DND-41 (cell line): Measurements from ENCODE around the gene PARVA.

Experiments
- ATAC-seq: fragments of 200-7000 bp; cut with Tn5 transposase; 3 replicates; pipeline ENCODE4 v1.9.1; 2021; ENCODE audit warnings: low read depth; ENCODE audit not compliant: insufficient read depth
- DNase-seq: peaks from one replicate; pipeline ENCODE4 v3.0.0-alpha.2; 2020
- H2AFZ ChIP-seq: 2 replicates; pipeline ENCODE4 v1.6.0; 2012; ENCODE audit warnings: low read depth, low read length
- H3K27ac ChIP-seq: 2 replicates; pipeline ENCODE4 v1.5.1; 2012; ENCODE audit warnings: low read length, inconsistent platforms
- H3K27me3 ChIP-seq: fragments of 200-600 bp; sonication (generic); 2 replicates; pipeline ENCODE4 v1.6.0; 2012; ENCODE audit warnings: low read length, mild to moderate bottlenecking, inconsistent platforms; ENCODE audit not compliant: insufficient read depth, poor library complexity
- H3K36me3 ChIP-seq: 2 replicates; pipeline ENCODE4 v1.5.1; 2012; ENCODE audit warnings: low read length, inconsistent platforms; ENCODE audit not compliant: insufficient read depth
- H3K4me1 ChIP-seq: 2 replicates; pipeline ENCODE4 v1.5.1; 2012; ENCODE audit warnings: mild to moderate bottlenecking, low read length; ENCODE audit not compliant: insufficient read depth
- H3K4me2 ChIP-seq: 2 replicates; pipeline ENCODE4 v1.6.0; 2012; ENCODE audit warnings: mild to moderate bottlenecking, moderate library complexity, low read length, inconsistent platforms; ENCODE audit not compliant: insufficient read depth
- H3K4me3 ChIP-seq, 2 experiments: fragments of 200-600 bp in 1 of 2; shearing (Covaris generic) in 1 of 2; 2 replicates each; pipeline ENCODE4 v1.5.1; 2012 to 2016; ENCODE audit warnings: inconsistent platforms in 2 of 2, low read length in 2 of 2, mild to moderate bottlenecking in 2 of 2, low read depth in 1 of 2, moderate library complexity in 1 of 2
- H3K79me2 ChIP-seq: 2 replicates; pipeline ENCODE4 v1.6.0; 2012; ENCODE audit warnings: low read length, inconsistent platforms; ENCODE audit not compliant: insufficient read depth
- H3K9ac ChIP-seq: 2 replicates; pipeline ENCODE4 v1.6.0; 2012; ENCODE audit warnings: low read depth, mild to moderate bottlenecking, inconsistent platforms, low read length, moderate library complexity
- H3K9me3 ChIP-seq: 2 replicates; pipeline ENCODE4 v1.5.1; 2012; ENCODE audit warnings: low read length, moderate library complexity, mild to moderate bottlenecking, inconsistent platforms; ENCODE audit not compliant: insufficient read depth, severe bottlenecking
- H4K20me1 ChIP-seq: 2 replicates; pipeline ENCODE4 v1.6.0; 2012; ENCODE audit warnings: low read length; ENCODE audit not compliant: insufficient read depth
- CTCF ChIP-seq: IDR thresholded peaks from 2 replicates; pipeline ENCODE4 v1.5.1; 2012; ENCODE audit warnings: borderline replicate concordance, low read length, moderate library complexity, mild to moderate bottlenecking; ENCODE audit not compliant: poor library complexity, severe bottlenecking; ENCODE audit errors: extremely low read depth
- EZH2 ChIP-seq: IDR thresholded peaks from 3 replicates; pipeline ENCODE4 v1.6.1; 2012; ENCODE audit warnings: borderline replicate concordance, low read depth, mild to moderate bottlenecking, moderate library complexity, low read length, inconsistent platforms; ENCODE audit not compliant: severe bottlenecking

PARVA gene

GRCh38 chr11:12434325-12434654 lies 56.9 kb downstream of the PARVA start:
- DNase-seq = no peak
- Histone ChIP-seq H3K9me3 (no peaks in the 10 kb centered on the region), H4K20me1 (no peaks in the 10 kb centered on the region)

GRCh38 chr11:12435264-12435663 lies 57.9 kb downstream of the PARVA start:
- Histone ChIP-seq H2AFZ (no peak overlapping the region), H3K4me2 (no peak overlapping the region), H3K27me3 (peaks cover 29% of the 10 kb centered on the region), H3K9me3 (no peaks in the 10 kb centered on the region), H3K36me3 (no peaks in the 10 kb centered on the region), H3K27ac (no peak overlapping the region), H4K20me1 (no peaks in the 10 kb centered on the region), H3K79me2 (no peaks in the 10 kb centered on the region), H3K4me3 (no peak overlapping the region), H3K4me1 (no peaks in the 10 kb centered on the region), H3K9ac (no peak overlapping the region)
- no peak for ATAC-seq
- no peak for TF ChIP-seq CTCF
- TF ChIP-seq EZH2 = no peak
- DNase-seq = no peak

More at GRCh38 chr11:12434325-12434654, 56.9 kb downstream of the PARVA start:
- no peaks in the 10 kb centered on the region for H3K36me3 ChIP-seq
- no peak for TF ChIP-seq EZH2
- no peak for TF ChIP-seq CTCF
- H3K9ac ChIP-seq = no peak overlapping the region
- no peaks in the 10 kb centered on the region for H3K79me2 ChIP-seq
- no peak overlapping the region for H2AFZ ChIP-seq
- no peak overlapping the region for H3K4me2 ChIP-seq
- no peak for ATAC-seq
- no peak overlapping the region for H3K4me3 ChIP-seq
- no peaks in the 10 kb centered on the region for H3K4me1 ChIP-seq
- peaks cover 30% of the 10 kb centered on the region for H3K27me3 ChIP-seq
- no peak overlapping the region for H3K27ac ChIP-seq

- ATAC-seq (no peak), DNase-seq (no peak)
- no peak overlapping the region for H3K9ac ChIP-seq
- H4K20me1 ChIP-seq = no peaks in the 10 kb centered on the region
- no peaks in the 10 kb centered on the region for H3K36me3 ChIP-seq
- no peaks in the 10 kb centered on the region for H3K4me1 ChIP-seq
- H3K4me3 ChIP-seq = no peak overlapping the region
- H3K27ac ChIP-seq = no peak overlapping the region
- no peaks in the 10 kb centered on the region for H3K79me2 ChIP-seq
- H3K27me3 ChIP-seq = peaks cover 19% of the 10 kb centered on the region
- H3K4me2 ChIP-seq = no peak overlapping the region
- H3K9me3 ChIP-seq = no peaks in the 10 kb centered on the region
- TF ChIP-seq EZH2 = no peak
- TF ChIP-seq CTCF = no peak
- no peak overlapping the region for H2AFZ ChIP-seq
Measured at GRCh38 chr11:12436266-12436665, 58.9 kb downstream of the PARVA start.

- no peak for TF ChIP-seq EZH2
- TF ChIP-seq CTCF = no peak
- no peak for DNase-seq
Measured at GRCh38 chr11:12438291-12438690, 60.9 kb downstream of the PARVA start.

More at GRCh38 chr11:12438291-12438690, 60.9 kb downstream of the PARVA start:
- H2AFZ ChIP-seq = no peak overlapping the region
- no peaks in the 10 kb centered on the region for H3K79me2 ChIP-seq
- H3K9ac ChIP-seq = no peak overlapping the region
- H3K4me2 ChIP-seq = no peak overlapping the region
- no peaks in the 10 kb centered on the region for H4K20me1 ChIP-seq
- H3K4me3 ChIP-seq = no peak overlapping the region
- no peak for ATAC-seq
- peaks cover 13% of the 10 kb centered on the region for H3K27me3 ChIP-seq
- H3K4me1 ChIP-seq = no peaks in the 10 kb centered on the region
- H3K9me3 ChIP-seq = no peaks in the 10 kb centered on the region
- H3K27ac ChIP-seq = no peak overlapping the region
- H3K36me3 ChIP-seq = no peaks in the 10 kb centered on the region
